Measurements from ENCODE around the gene RAB9A.

- TF ChIP-seq CTCF (IDR thresholded peaks at IDR 0.05) (no peak), POLR2A (IDR thresholded peaks at IDR 0.05; ENCODE audit: low read depth) (no peak)
Measured at GRCh38 chrX:13654116-13654515, 34.8 kb upstream of the RAB9A start.
